ENCODE measurements around the gene GNAI2.
"Not testable (repeated sequence)": the region's sequence is repeated elsewhere in the genome, so short reads cannot be mapped to it uniquely, and the experiment has no call there.

GNAI2 gene

GRCh38 chr3:50228184-50228763 lies 7.7 kb upstream of the GNAI2 start:
- peak overlapping the region; percentile 99 for H3K4me3 Mint-ChIP-seq
- not testable (repeated sequence) for DNase-seq (ENCODE audit: low spot score in 2 of 2); H3K9me3 Mint-ChIP-seq; ATAC-seq
- H3K36me3 Mint-ChIP-seq: peaks cover 10% of the 10 kb centered on the region
- peak overlapping the region; percentile 95 for H3K27ac Mint-ChIP-seq
- peaks cover 53% of the 10 kb centered on the region for H3K4me1 Mint-ChIP-seq

DNA sequence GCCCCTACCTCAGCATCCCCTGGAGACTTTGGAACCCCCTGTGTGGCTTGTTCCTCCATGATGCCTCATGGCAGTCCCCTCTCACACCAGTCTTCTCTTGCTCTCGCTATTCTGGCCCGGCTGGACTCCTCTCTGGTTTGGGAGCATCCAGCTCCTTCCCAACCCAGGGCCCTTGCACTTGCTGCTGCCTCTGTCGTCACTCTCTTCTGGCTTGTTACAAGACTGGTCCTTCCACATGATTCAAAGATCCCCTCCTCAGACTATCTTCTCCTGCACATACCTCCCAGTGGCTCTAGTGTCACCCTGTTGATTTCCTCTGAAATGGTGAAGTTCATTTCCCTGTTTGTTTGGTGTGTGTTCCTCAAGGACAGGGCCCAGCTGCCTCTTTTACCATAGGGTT lies 6.5 kb upstream of the GNAI2 start:
- Mint-ChIP-seq H3K4me1 (peaks cover 58% of the 10 kb centered on the region), H3K4me3 (peak overlapping the region; percentile 16)

DNA sequence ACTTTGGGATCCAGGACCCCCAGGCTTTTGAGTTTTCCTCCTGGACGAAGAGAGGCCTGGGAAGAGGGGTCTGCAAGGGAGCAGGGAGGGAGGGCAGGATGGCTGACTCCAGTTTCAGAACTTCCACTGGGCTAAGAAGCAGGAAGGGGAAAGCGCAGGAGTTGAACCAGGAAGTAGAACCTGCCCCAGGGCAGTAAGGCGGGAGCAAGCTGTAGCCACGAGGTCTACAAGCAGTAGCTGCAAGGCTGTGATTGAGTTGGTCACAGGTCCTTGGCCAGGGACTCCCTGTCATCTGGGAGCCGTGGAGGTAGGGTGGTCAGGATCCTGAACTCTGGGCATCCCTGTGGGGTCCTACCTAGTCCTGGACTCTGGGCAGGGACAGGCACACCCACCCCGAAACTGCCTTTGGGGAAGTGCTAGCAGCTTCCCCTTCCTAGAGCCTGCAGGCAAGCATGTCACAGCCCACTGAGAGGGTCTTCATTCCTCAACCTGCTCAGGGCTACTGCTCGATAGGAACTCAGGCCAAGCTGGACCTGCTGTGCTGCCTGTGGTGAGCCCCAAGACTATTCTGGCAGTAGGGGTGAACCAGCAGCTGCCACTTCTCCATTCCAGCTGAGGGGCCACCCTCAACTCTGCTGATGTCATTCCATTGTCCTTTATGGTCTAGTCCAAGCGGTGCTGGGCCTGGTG lies 5.8 kb upstream of the GNAI2 start:
- no peak for ATAC-seq
- Mint-ChIP-seq H3K4me3 (no peak overlapping the region), H3K4me1 (peaks cover 58% of the 10 kb centered on the region), H3K9me3 (no peaks in the 10 kb centered on the region), H3K27ac (peak overlapping the region; percentile 30), H3K36me3 (peaks cover 10% of the 10 kb centered on the region)
- no peak for DNase-seq (ENCODE audit: low spot score in 2 of 2)

More for the DNA sequence above, 6.5 kb upstream of the GNAI2 start:
- DNase-seq (ENCODE audit: low spot score in 2 of 2) (no peak), ATAC-seq (no peak)
- H3K27ac Mint-ChIP-seq: peak overlapping the region; percentile 30
- no peaks in the 10 kb centered on the region for H3K9me3 Mint-ChIP-seq
- peaks cover 10% of the 10 kb centered on the region for H3K36me3 Mint-ChIP-seq

- H3K4me3 Mint-ChIP-seq: no peak overlapping the region
Measured at GRCh38 chr3:50230794-50231125, 5.2 kb upstream of the GNAI2 start.

GRCh38 chr3:50231581-50231980 lies 4.4 kb upstream of the GNAI2 start:
- H3K4me3 Mint-ChIP-seq: no peak overlapping the region
- DNase-seq (ENCODE audit: low spot score in 2 of 2) (no peak), ATAC-seq (no peak)
- peaks cover 8% of the 10 kb centered on the region for H3K36me3 Mint-ChIP-seq
- H3K4me1 Mint-ChIP-seq: peaks cover 53% of the 10 kb centered on the region
- H3K27ac Mint-ChIP-seq: no peak overlapping the region
- H3K9me3 Mint-ChIP-seq: no peaks in the 10 kb centered on the region

More at GRCh38 chr3:50230794-50231125, 5.2 kb upstream of the GNAI2 start:
- Mint-ChIP-seq H3K27ac (no peak overlapping the region), H3K9me3 (no peaks in the 10 kb centered on the region), H3K36me3 (peaks cover 10% of the 10 kb centered on the region), H3K4me1 (peaks cover 58% of the 10 kb centered on the region)
- DNase-seq (ENCODE audit: low spot score in 2 of 2): no peak
- ATAC-seq: no peak

DNA sequence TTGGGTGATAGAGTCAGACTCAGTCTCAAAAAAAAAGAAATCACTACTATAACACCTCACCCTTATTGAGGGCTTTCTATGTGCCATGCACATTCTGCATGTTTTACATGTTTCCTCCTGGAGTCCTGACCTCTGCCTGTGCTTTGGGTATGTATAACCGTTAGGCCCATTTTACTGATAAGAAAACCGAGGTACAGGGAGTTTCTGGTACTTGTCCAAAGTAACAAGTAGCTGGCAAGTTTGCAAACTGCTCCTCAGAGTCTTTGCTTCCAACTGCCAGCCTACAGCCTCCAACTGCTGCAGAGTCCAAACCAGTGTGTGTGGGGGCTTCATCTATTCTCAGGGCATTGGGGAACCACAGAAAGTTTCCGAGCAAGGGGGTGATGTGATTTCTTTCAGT lies 3.7 kb upstream of the GNAI2 start:
- peaks cover 52% of the 10 kb centered on the region for H3K4me1 Mint-ChIP-seq

GRCh38 chr3:50233176-50233575 lies 2.8 kb upstream of the GNAI2 start:
- Mint-ChIP-seq H3K4me3 (no peak overlapping the region), H3K4me1 (peaks cover 50% of the 10 kb centered on the region), H3K27ac (peak overlapping the region; percentile 76), H3K36me3 (peaks cover 20% of the 10 kb centered on the region), H3K9me3 (no peaks in the 10 kb centered on the region)
- ATAC-seq: no peak
- DNase-seq (ENCODE audit: low spot score in 2 of 2): no peak

More for the DNA sequence above, 3.7 kb upstream of the GNAI2 start:
- DNase-seq (ENCODE audit: low spot score in 2 of 2) (no peak), ATAC-seq (no peak)
- H3K4me3 Mint-ChIP-seq: no peak overlapping the region
- H3K27ac Mint-ChIP-seq: no peak overlapping the region
- H3K9me3 Mint-ChIP-seq: no peaks in the 10 kb centered on the region
- H3K36me3 Mint-ChIP-seq: peaks cover 11% of the 10 kb centered on the region

DNA sequence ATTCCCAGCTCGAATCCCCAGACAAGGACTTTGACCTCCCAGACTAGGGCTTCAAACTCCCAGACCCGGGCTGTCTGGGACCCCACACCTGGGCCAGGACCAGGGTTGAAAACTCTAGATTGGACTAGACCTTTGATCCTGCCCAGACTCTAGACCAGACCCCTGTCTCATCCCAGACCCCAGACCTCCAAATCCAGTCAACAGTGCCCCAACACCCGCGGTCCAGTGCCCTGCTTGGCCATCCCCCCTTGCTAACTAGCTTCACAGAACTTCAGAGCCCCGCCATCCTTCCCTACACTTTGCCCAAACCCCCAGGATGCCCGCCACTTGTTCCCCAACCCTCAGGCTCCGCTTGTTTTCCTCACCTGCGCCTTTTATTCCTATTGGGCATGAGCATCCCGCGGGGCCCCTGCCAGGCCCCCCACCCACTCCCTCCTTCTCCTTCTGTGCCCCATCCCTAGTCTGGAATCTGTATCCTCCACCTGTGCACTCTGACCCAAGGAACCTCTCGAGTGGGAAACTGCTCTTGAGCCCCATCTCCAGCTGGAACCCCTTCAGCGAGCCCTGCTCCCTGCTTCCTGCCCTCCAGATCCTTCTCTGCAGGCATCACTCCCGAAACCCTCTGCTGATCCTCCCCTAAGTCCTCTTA lies 604 bp downstream of the GNAI2 start:
- H3K36me3 Mint-ChIP-seq: peaks cover 53% of the 10 kb centered on the region

GRCh38 chr3:50237133-50237651 lies 1.2 kb downstream of the GNAI2 start:
- H3K27ac Mint-ChIP-seq: peak overlapping the region; percentile 94
- peak overlapping the region; percentile 99 for H3K4me3 Mint-ChIP-seq
- peaks cover 71% of the 10 kb centered on the region for H3K4me1 Mint-ChIP-seq
- ATAC-seq (no peak), DNase-seq (ENCODE audit: low spot score in 2 of 2) (peak in 1 of 2 donors; percentile 76)
- H3K36me3 Mint-ChIP-seq: peaks cover 59% of the 10 kb centered on the region
- no peaks in the 10 kb centered on the region for H3K9me3 Mint-ChIP-seq

More for the DNA sequence above, 604 bp downstream of the GNAI2 start:
- Mint-ChIP-seq H3K9me3 (no peaks in the 10 kb centered on the region), H3K27ac (peak overlapping the region; percentile 94), H3K4me1 (peaks cover 65% of the 10 kb centered on the region), H3K4me3 (peak overlapping the region; percentile 99)
- no peak for DNase-seq (ENCODE audit: low spot score in 2 of 2)
- no peak for ATAC-seq

DNA sequence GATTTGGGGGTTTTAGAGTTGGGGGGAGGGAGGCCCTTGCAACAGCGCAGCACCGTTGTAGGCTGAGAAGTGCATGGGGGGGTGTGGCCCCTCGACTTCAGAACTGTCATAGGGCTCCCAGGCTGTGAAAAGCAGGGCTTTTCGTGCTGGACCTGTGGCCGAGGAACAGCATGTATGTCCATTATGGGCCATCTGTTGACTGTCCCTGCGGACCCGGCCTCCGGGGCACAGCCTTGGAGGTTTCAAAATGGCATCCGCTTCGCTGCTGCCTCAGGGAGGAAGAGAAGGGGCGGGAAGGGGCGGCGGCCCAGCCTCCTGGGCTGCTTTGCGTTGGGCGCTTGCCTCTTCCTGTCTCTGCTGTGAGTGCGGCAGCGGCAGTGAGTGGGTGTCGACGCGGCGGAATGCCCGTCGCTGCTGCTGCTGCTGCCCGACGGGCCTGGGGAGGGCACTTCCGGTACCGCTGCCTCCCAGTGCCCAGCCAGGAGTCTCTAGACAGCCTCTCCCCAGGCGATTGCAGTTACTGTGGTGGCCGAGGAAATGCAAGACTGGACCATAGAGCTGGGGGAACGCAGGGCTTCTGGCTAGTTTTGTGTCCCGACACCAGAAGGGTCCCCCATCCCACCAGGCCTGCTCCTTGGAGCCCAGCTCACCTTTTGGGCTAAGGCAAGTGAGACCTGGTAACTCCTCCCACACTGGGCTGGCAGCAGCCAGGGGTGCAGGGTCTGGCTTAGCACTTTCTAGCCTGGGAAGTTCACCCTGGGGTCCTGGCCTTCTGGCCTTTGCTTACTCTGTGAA lies 1.9 kb downstream of the GNAI2 start:
- ATAC-seq (peak; percentile 68), DNase-seq (ENCODE audit: low spot score in 2 of 2) (peak; percentile 69 to 88)
- Mint-ChIP-seq H3K4me3 (peak overlapping the region; percentile 99), H3K27ac (peak overlapping the region; percentile 94), H3K9me3 (no peaks in the 10 kb centered on the region), H3K4me1 (peaks cover 74% of the 10 kb centered on the region), H3K36me3 (peaks cover 66% of the 10 kb centered on the region)

DNA sequence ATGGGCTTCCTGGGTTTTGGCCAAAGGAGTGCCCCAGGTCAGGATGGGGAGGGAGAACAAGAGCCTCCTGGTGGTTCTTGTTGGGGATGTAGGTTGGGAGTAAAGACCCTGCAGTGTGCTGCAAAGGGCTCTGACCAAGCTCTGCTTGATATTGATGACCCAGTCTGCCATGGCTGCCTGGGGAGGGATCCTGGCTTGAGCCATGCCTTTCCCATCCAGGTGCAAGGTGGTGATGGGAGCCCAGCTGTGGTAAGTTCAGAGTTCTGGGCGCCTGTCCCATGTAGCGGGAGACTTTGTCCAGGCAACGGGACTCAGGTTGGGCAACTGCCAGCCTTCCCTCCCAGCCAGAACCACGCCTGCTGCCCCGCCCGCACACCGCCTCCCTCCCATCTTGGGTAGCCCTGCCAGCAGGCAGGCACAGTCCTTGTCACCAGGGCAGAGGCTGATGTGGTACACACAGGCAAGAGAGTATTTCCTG lies 2.6 kb downstream of the GNAI2 start:
- Mint-ChIP-seq H3K36me3 (peaks cover 70% of the 10 kb centered on the region), H3K27ac (peak overlapping the region; percentile 94), H3K4me1 (peaks cover 72% of the 10 kb centered on the region), H3K4me3 (peak overlapping the region; percentile 99), H3K9me3 (no peaks in the 10 kb centered on the region)
- DNase-seq (ENCODE audit: low spot score in 2 of 2) (no peak), ATAC-seq (no peak)

DNA sequence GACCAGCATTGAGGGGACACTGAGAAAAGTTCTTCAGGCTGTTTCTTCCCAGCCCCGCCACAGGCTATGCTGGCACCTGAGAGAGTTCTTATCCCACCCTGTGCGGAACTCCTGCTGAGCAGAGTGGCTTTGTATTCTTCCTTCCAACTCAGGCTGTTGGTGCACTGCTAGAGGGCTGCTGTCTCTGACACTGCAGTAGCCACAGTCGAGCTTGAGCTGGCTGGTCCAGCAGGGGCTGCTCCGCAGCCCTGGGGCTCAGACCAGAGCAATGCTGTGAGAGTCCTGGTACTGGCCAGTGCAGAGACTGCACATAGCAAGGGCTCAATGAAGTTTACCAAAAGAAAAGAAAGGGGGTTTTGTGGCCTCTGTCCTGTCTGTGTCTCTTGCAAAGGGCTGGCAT lies 3.6 kb downstream of the GNAI2 start:
- no peak for ATAC-seq
- peak overlapping the region; percentile 94 for H3K27ac Mint-ChIP-seq
- no peak for DNase-seq (ENCODE audit: low spot score in 2 of 2)
- H3K9me3 Mint-ChIP-seq: no peaks in the 10 kb centered on the region
- peak overlapping the region; percentile 99 for H3K4me3 Mint-ChIP-seq
- H3K4me1 Mint-ChIP-seq: peaks cover 81% of the 10 kb centered on the region
- H3K36me3 Mint-ChIP-seq: peaks cover 81% of the 10 kb centered on the region

DNA sequence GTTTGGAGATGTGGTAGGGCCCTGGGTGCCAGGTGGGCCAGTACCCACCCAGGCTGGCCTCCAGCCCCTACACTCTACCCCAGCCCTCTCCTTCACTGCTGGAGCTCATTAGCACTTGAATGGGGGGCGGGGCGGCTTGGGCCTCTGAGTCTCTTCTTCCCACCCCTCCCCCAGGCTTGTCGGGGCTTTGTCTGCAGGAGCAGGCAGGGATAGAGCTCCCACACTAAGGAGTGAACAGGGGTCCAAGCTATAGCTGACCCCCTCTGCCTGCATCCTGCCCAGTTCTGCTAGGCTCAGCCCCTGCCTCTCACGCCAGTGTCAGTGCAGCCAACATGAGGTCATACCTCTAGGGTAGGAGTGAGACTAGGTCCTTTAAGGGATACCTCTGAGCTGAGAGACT lies 5.2 kb downstream of the GNAI2 start:
- ATAC-seq (no peak), DNase-seq (ENCODE audit: low spot score in 2 of 2) (no peak)
- Mint-ChIP-seq H3K9me3 (no peaks in the 10 kb centered on the region), H3K36me3 (peaks cover 96% of the 10 kb centered on the region), H3K27ac (peak overlapping the region; percentile 94), H3K4me1 (peaks cover 86% of the 10 kb centered on the region), H3K4me3 (peak overlapping the region; percentile 76)

DNA sequence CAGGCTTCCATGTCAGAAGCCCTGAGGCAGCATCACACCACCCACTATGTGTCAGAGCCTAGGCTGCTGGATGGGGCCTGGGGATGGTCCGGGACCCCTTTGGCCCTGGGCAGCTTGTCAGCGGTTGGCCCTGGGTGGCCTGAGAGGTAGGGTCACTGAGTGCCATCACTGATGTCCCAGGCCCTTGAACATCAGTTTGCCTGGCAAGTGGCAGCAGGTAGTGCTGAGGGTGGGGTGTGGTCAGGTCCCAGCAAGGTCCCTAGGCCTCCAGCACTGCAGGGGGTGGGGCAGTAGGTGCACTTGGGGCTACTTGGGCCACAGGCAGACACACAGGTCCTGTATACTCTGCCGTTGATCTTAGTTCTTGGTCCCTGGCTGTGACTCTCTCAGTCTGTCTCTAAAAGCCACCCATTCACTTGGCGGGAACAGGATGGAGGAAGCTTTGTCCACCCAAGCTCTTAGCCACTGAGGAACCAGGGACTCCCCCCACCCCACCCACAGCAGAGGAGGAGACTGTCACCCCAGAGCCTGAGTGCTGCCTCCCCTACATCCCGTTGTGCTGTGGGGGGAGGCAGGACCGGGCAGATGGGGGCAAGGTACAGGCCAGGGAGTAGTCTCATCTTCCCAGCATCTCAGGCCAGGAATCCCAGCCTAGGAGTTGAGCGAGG lies 5.8 kb downstream of the GNAI2 start:
- Mint-ChIP-seq H3K27ac (peak overlapping the region; percentile 94), H3K9me3 (no peaks in the 10 kb centered on the region), H3K36me3 (peaks cover 96% of the 10 kb centered on the region), H3K4me1 (peaks cover 91% of the 10 kb centered on the region), H3K4me3 (peak overlapping the region; percentile 76)
- no peak for DNase-seq (ENCODE audit: low spot score in 2 of 2)
- no peak for ATAC-seq

All from stimulated activated effector memory CD8-positive, alpha-beta T cell treated with anti-CD3 and anti-CD28 coated beads, Interleukin-12 subunit alpha, Interleukin-12 subunit beta, amount 100 ng/mL, for 72 hours (primary cell).